ENCODE data around the gene CRAMP1.

The CRAMP1 gene

GRCh38 chr16:1639282-1639681, 27.1 kb downstream of the CRAMP1 start:
- TF ChIP-seq CTCF (conservative IDR thresholded peaks at IDR 0.05; ENCODE audit: low read depth, low read length), result no peak
- H3K4me3 ChIP-seq (ENCODE audit: low read length), result no peak overlapping the region
- no peak for DNase-seq (ENCODE audit: low read depth)

- no peak overlapping the region for H3K4me3 ChIP-seq (ENCODE audit: low read length)
- no peak for DNase-seq (ENCODE audit: low read depth)
- no peak for TF ChIP-seq CTCF (conservative IDR thresholded peaks at IDR 0.05; ENCODE audit: low read depth, low read length)
Measured at GRCh38 chr16:1639860-1640259, 27.7 kb downstream of the CRAMP1 start.

- no peak for TF ChIP-seq CTCF (conservative IDR thresholded peaks at IDR 0.05; ENCODE audit: low read depth, low read length)
- no peak overlapping the region for H3K4me3 ChIP-seq (ENCODE audit: low read length)
- no peak for DNase-seq (ENCODE audit: low read depth)
Measured at GRCh38 chr16:1640261-1640941, 28.2 kb downstream of the CRAMP1 start.

GRCh38 chr16:1641261-1641660, 29.1 kb downstream of the CRAMP1 start:
- H3K4me3 ChIP-seq (ENCODE audit: low read length), result no peak overlapping the region
- DNase-seq (ENCODE audit: low read depth), result no peak
- TF ChIP-seq CTCF (conservative IDR thresholded peaks at IDR 0.05; ENCODE audit: low read depth, low read length), result no peak

- TF ChIP-seq CTCF (conservative IDR thresholded peaks at IDR 0.05; ENCODE audit: low read depth, low read length), result no peak
- no peak overlapping the region for H3K4me3 ChIP-seq (ENCODE audit: low read length)
- DNase-seq (ENCODE audit: low read depth), result no peak
Measured at GRCh38 chr16:1642148-1642547, 30.0 kb downstream of the CRAMP1 start.

GRCh38 chr16:1642753-1643152, 30.6 kb downstream of the CRAMP1 start:
- TF ChIP-seq CTCF (conservative IDR thresholded peaks at IDR 0.05; ENCODE audit: low read depth, low read length), result no peak
- no peak for DNase-seq (ENCODE audit: low read depth)
- H3K4me3 ChIP-seq (ENCODE audit: low read length), result no peak overlapping the region

GRCh38 chr16:1643521-1643920, 31.4 kb downstream of the CRAMP1 start:
- DNase-seq (ENCODE audit: low read depth), result no peak
- no peak overlapping the region for H3K4me3 ChIP-seq (ENCODE audit: low read length)
- TF ChIP-seq CTCF (conservative IDR thresholded peaks at IDR 0.05; ENCODE audit: low read depth, low read length), result no peak

All from retinal pigment epithelial cell (primary cell).